H1 (cell line): ENCODE results near the gene SMOC2. TPM values are rescaled to one million over a fixed set of nuclear protein-coding genes. Genes with fewer than 3 reads are reported as not detected.
A peak's percentile ranks its signal among the peaks of the same experiment; 100 is the strongest.
"Not testable (repeated sequence)": the region's sequence is repeated elsewhere in the genome, so short reads cannot be mapped to it uniquely, and the experiment has no call there.

Experiments
- CTCF ChIA-PET: fragments of 300-600 bp; sonication (Branson Sonifier 250); formaldehyde crosslinking; loops from one replicate; lab custom pipeline; 2021; ENCODE audit not compliant: partially characterized antibody; lab: Charles Lee
- POLR2A ChIA-PET: fragments of 300-600 bp; sonication (Branson Sonifier 250); formaldehyde crosslinking; loops from one replicate; lab custom pipeline; 2021; ENCODE audit warnings: inconsistent platforms; ENCODE audit not compliant: partially characterized antibody; lab: Charles Lee
- DNase-seq, 2 experiments: peaks; one replicate each; pipeline versions ENCODE4 v3.0.0 to v3.0.0-alpha.2; 2010 to 2022; ENCODE audit warnings: low spot score in 2 of 2, low read depth in 1 of 2, mixed read lengths in 1 of 2
- FAIRE-seq: peaks from 2 replicates; lab custom pipeline; 2011; peaks lifted over from hg19 to GRCh38; lab: Jason Lieb, UNC
- H2AFZ ChIP-seq: 2 replicates; pipeline ENCODE4 v1.8.1; 2012; ENCODE audit warnings: low read length, inconsistent platforms
- H2AK5ac ChIP-seq: 2 replicates; pipeline ENCODE4 v1.6.1; 2013; ENCODE audit warnings: low read depth, low read length
- H2BK120ac ChIP-seq: replicated peaks from 2 replicates; pipeline ENCODE3; 2013; ENCODE audit warnings: low read depth, low read length, inconsistent platforms
- H2BK12ac ChIP-seq: 2 replicates; pipeline ENCODE4 v1.6.1; 2013; ENCODE audit warnings: low read depth, low read length
- H2BK15ac ChIP-seq: 2 replicates; pipeline ENCODE4 v1.6.1; 2013; ENCODE audit warnings: low read length
- H2BK20ac ChIP-seq: 2 replicates; pipeline ENCODE4 v1.6.1; 2013; ENCODE audit warnings: low read length
- H2BK5ac ChIP-seq: 2 replicates; pipeline ENCODE4 v1.6.1; 2013; ENCODE audit warnings: low read depth, low read length
- H3K14ac ChIP-seq: 2 replicates; pipeline ENCODE4 v1.6.1; 2013; ENCODE audit warnings: inconsistent platforms; ENCODE audit not compliant: insufficient read length
- H3K18ac ChIP-seq: 2 replicates; pipeline ENCODE4 v1.6.1; 2013; ENCODE audit warnings: low read length; ENCODE audit errors: extremely low read depth
- H3K23ac ChIP-seq: 2 replicates; pipeline ENCODE4 v1.6.1; 2013; ENCODE audit warnings: inconsistent platforms; ENCODE audit not compliant: insufficient read length
- H3K23me2 ChIP-seq: 2 replicates; pipeline ENCODE4 v1.6.1; 2013; ENCODE audit warnings: low read depth, low read length
- H3K27ac ChIP-seq: 2 replicates; pipeline ENCODE4 v1.6.1; 2011; ENCODE audit warnings: low read depth, low read length, inconsistent platforms
- H3K27me3 ChIP-seq, 4 experiments: replicated peaks in 1 of 4; 1 replicate in 1 of 4; 2 replicates in 3 of 4; pipeline versions ENCODE4 v1.6.1 to v1.8.1; 2011 to 2013; ENCODE audit warnings: low read length in 3 of 4, mild to moderate bottlenecking in 3 of 4, inconsistent platforms in 2 of 4, mixed read lengths in 2 of 4, moderate library complexity in 1 of 4; ENCODE audit not compliant: control insufficient read depth in 3 of 4, insufficient read depth in 3 of 4; ENCODE audit errors: extremely low read depth in 1 of 4
- H3K36me3 ChIP-seq, 4 experiments: 2 replicates each; pipeline versions ENCODE4 v1.6.1 to v1.8.1; 2011 to 2013; ENCODE audit warnings: mild to moderate bottlenecking in 4 of 4, low read length in 3 of 4, moderate library complexity in 2 of 4, control low read depth in 1 of 4, inconsistent platforms in 1 of 4; ENCODE audit not compliant: insufficient read depth in 4 of 4, control insufficient read depth in 2 of 4
- H3K4ac ChIP-seq: replicated peaks from 2 replicates; pipeline ENCODE3; 2013; ENCODE audit warnings: low read length, low read depth, mixed read lengths, inconsistent platforms; ENCODE audit not compliant: insufficient read length
- H3K4me1 ChIP-seq, 4 experiments: replicated peaks in 1 of 4; 1 replicate in 1 of 4; 2 replicates in 3 of 4; pipeline versions ENCODE4 v1.6.1 to v1.8.1; 2011 to 2013; ENCODE audit warnings: low read length in 3 of 4, inconsistent platforms in 2 of 4, mixed read lengths in 1 of 4; ENCODE audit not compliant: insufficient read depth in 4 of 4, control insufficient read depth in 3 of 4
- H3K4me2 ChIP-seq, 2 experiments: 2 replicates each; pipeline versions ENCODE4 v1.6.1 to v1.8.1; 2011 to 2013; ENCODE audit warnings: low read depth in 2 of 2, low read length in 2 of 2, control low read depth in 1 of 2, inconsistent platforms in 1 of 2, mild to moderate bottlenecking in 1 of 2; ENCODE audit not compliant: insufficient read depth in 1 of 2
- H3K4me3 ChIP-seq, 4 experiments: fragments of 200-600, 300-600 bp in 1 of 4; sonication (generic), shearing (Covaris generic), sonication (Bioruptor Twin) in 1 of 4; 2 replicates each; pipeline versions ENCODE4 v1.5.1 to v1.8.1; 2011 to 2016; ENCODE audit warnings: low read length in 4 of 4, low read depth in 3 of 4, control low read depth in 2 of 4, inconsistent platforms in 2 of 4, mild to moderate bottlenecking in 2 of 4, mixed read lengths in 1 of 4, moderate library complexity in 1 of 4; ENCODE audit not compliant: insufficient read depth in 2 of 4; ENCODE audit errors: extremely low read depth in 1 of 4
- H3K56ac ChIP-seq: replicated peaks from 2 replicates; pipeline ENCODE3; 2013; ENCODE audit warnings: low read depth, mild to moderate bottlenecking, mixed read lengths, low read length, inconsistent platforms; ENCODE audit not compliant: insufficient read length
- H3K79me1 ChIP-seq: 2 replicates; pipeline ENCODE4 v1.6.1; 2013; ENCODE audit warnings: low read depth, low read length, control low read depth
- H3K79me2 ChIP-seq, 2 experiments: 2 replicates each; pipeline versions ENCODE4 v1.6.1 to v1.8.1; 2012 to 2013; ENCODE audit warnings: low read length in 2 of 2, mild to moderate bottlenecking in 2 of 2, inconsistent platforms in 1 of 2; ENCODE audit not compliant: insufficient read depth in 2 of 2, control insufficient read depth in 1 of 2
- H3K9ac ChIP-seq, 4 experiments: replicated peaks in 1 of 4; 1 replicate in 1 of 4; 2 replicates in 3 of 4; pipeline versions ENCODE4 v1.6.1 to v1.8.1; 2011 to 2013; ENCODE audit warnings: low read depth in 3 of 4, low read length in 3 of 4, control low read depth in 2 of 4, mild to moderate bottlenecking in 2 of 4, moderate library complexity in 2 of 4, inconsistent platforms in 1 of 4; ENCODE audit errors: extremely low read depth in 1 of 4
- H3K9me3 ChIP-seq, 2 experiments: 2 replicates each; pipeline versions ENCODE4 v1.6.1 to v1.8.1; 2012 to 2013; ENCODE audit warnings: mild to moderate bottlenecking in 2 of 2, moderate library complexity in 2 of 2, control low read depth in 1 of 2, inconsistent platforms in 1 of 2, low read depth in 1 of 2, low read length in 1 of 2, mixed read lengths in 1 of 2; ENCODE audit not compliant: insufficient read depth in 2 of 2
- H4K20me1 ChIP-seq, 2 experiments: replicated peaks in 1 of 2; 2 replicates each; pipeline versions ENCODE3 to v1.8.1; 2011 to 2013; ENCODE audit warnings: inconsistent platforms in 2 of 2, low read length in 2 of 2, mild to moderate bottlenecking in 1 of 2; ENCODE audit not compliant: insufficient read depth in 2 of 2, control insufficient read depth in 1 of 2
- H4K5ac ChIP-seq: 2 replicates; pipeline ENCODE4 v1.6.1; 2013; ENCODE audit warnings: low read length, low read depth, mixed read lengths, inconsistent platforms; ENCODE audit not compliant: insufficient read length
- H4K8ac ChIP-seq: 2 replicates; pipeline ENCODE4 v1.8.0; 2013; ENCODE audit warnings: mild to moderate bottlenecking, moderate library complexity, low read length, inconsistent platforms; ENCODE audit not compliant: insufficient read depth; ENCODE audit errors: extremely low read depth
- H4K91ac ChIP-seq: replicated peaks from 2 replicates; pipeline ENCODE3; 2013; ENCODE audit warnings: low read length, mixed read lengths, inconsistent platforms; ENCODE audit not compliant: insufficient read length
- WGBS, 2 experiments: shearing (Covaris generic) in 1 of 2; methylation state at CpG; one replicate each; pipeline versions ENCODE4 v1.1.6 to v1.1.7; 2013 to 2015; ENCODE audit warnings: low lambda C conversion rate in 2 of 2, mixed read lengths in 2 of 2, inconsistent platforms in 1 of 2, low coverage in 1 of 2, missing lambda C conversion rate in 1 of 2; ENCODE audit not compliant: insufficient replicate concordance in 2 of 2, insufficient coverage in 1 of 2, insufficient read length in 1 of 2; ENCODE audit errors: extremely low coverage in 1 of 2, missing lambda C conversion rate in 1 of 2; 5-methylcytosine and 5-hydroxymethylcytosine counted together
- polyA plus RNA-seq, 7 experiments: library from polyadenylated mRNA; depleted of rRNA in 3 of 7; stranded (reverse) in 5 of 7; unstranded in 2 of 7; fragments of >200 nt in 5 of 7; fragments of 200-250 nt in 2 of 7; gene quantifications; 1 replicate in 5 of 7; 2 replicates in 1 of 7; 4 replicates in 1 of 7; pipeline versions ENCODE4 v1.2.1 to v1.2.3, GENCODE V29; 2011 to 2013; ENCODE audit warnings: missing spikeins in 2 of 7, mixed read lengths in 2 of 7
- total RNA-seq: library from RNA; stranded (reverse); fragmentation: NEBNext Ultra II Directional; extraction: Animal tissue kit (Norgen Biotek cat#: 25700); gene quantifications from 2 replicates; pipeline ENCODE4 v1.2.1, GENCODE V29; 2021

Gene SMOC2
- total and polyA plus RNA-seq, 2 of the 8 experiments (the other 6 are each of a cell fraction or from before 2014, with no cell fraction given): 7.7 to 8.5 TPM

DNA sequence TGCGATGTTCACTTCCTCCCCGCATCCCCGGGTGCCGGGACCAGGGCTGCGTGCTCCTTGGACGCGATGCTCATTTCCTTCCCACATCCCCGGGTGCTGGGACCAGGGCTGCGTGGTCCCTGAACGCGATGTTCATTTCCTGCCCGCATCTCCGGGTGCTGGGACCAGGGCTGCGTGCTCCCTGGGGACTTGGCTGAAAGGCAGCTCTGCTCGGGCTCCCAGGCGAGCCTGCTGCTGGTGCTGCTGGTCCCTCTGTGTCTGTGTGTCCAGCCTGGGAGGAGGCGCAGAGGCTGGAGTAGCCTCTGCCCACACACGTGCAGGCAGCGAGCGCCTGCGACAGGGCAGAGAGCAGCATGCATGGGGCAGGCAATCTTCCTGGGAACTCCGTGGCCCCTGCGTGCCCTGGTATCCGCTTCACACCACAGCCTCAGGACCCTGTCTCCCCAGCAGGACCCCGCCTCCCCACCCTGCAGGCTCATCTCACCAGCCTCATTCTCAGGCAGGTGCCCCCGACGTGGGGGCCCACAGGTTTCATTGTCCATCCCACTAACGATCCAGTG is 132.4 kb downstream of the SMOC2 start:
- H3K14ac ChIP-seq, H3K9me3 ChIP-seq, H3K79me1 ChIP-seq, CTCF ChIA-PET, H4K91ac ChIP-seq, H3K9ac ChIP-seq, H2BK120ac ChIP-seq, H3K4ac ChIP-seq, H3K27me3 ChIP-seq, H4K5ac ChIP-seq, H3K56ac ChIP-seq, H3K23me2 ChIP-seq, H3K4me2 ChIP-seq, H2BK12ac ChIP-seq, POLR2A ChIA-PET, H4K20me1 ChIP-seq, H2BK5ac ChIP-seq, H3K36me3 ChIP-seq, H2AFZ ChIP-seq, H3K18ac ChIP-seq, H3K4me3 ChIP-seq, H2BK15ac ChIP-seq, H3K27ac ChIP-seq, H3K4me1 ChIP-seq, H2AK5ac ChIP-seq, H2BK20ac ChIP-seq, H3K79me2 ChIP-seq, H3K23ac ChIP-seq, FAIRE-seq: not testable (repeated sequence)
- H4K8ac ChIP-seq: peak overlapping the region; percentile 22; the same call in 1 of the 2 replicates
- WGBS, 2 experiments: 93% methylated on average over 18 of the region's 28 CpGs; no CpG with 5 or more reads in 1 of the 2 experiments
- DNase-seq: peak in 1 of 2 experiments; percentile 41
